CD4-positive, alpha-beta memory T cell (primary cell): ENCODE data around the gene SMCO4. TPM values are rescaled to one million over a fixed set of nuclear protein-coding genes. Genes with fewer than 3 reads are reported as not detected.

Source experiments
- CTCF ChIA-PET: fragments of 350-600 bp; sonication (Branson Sonifier 250); formaldehyde crosslinking; loops from one replicate; lab custom pipeline; 2021; ENCODE audit warnings: inconsistent platforms; ENCODE audit not compliant: partially characterized antibody; lab: Charles Lee
- POLR2A ChIA-PET: fragments of 350-600 bp; sonication (Branson Sonifier 250); formaldehyde crosslinking; loops from one replicate; lab custom pipeline; 2021; ENCODE audit not compliant: partially characterized antibody; lab: Charles Lee
- DNase-seq, 5 donors: peaks; one replicate each; pipeline versions ENCODE4 v3.0.0 to v3.0.0-alpha.2; 2020 to 2022; ENCODE audit warnings: mixed read lengths in 1 of 5
- H3K27ac ChIP-seq: one replicate; pipeline ENCODE4 v1.7.0; 2013; ENCODE audit warnings: low read depth, low read length
- H3K27me3 ChIP-seq: 2 replicates; pipeline ENCODE4 v1.7.0; 2013; ENCODE audit warnings: mild to moderate bottlenecking, low read length, moderate library complexity; ENCODE audit not compliant: insufficient read depth
- H3K36me3 ChIP-seq: 2 replicates; pipeline ENCODE4 v1.7.0; 2013; ENCODE audit warnings: mild to moderate bottlenecking, low read length, moderate library complexity; ENCODE audit not compliant: insufficient read depth
- H3K4me1 ChIP-seq: 2 replicates; pipeline ENCODE4 v1.7.0; 2013; ENCODE audit warnings: mild to moderate bottlenecking, low read length, moderate library complexity; ENCODE audit not compliant: insufficient read depth
- H3K4me3 ChIP-seq, 2 donors: one replicate each; pipeline ENCODE4 v1.7.0; 2013; ENCODE audit warnings: low read length in 2 of 2, mild to moderate bottlenecking in 1 of 2
- H3K9me3 ChIP-seq, 2 donors: one replicate each; pipeline ENCODE4 v1.7.0; 2013; ENCODE audit warnings: low read length in 2 of 2, control low read depth in 1 of 2; ENCODE audit not compliant: control insufficient read depth in 1 of 2
- H3K27ac Mint-ChIP-seq, 7 donors: one replicate each; pipeline ENCODE4 v1.8.0; 2020 to 2021; ENCODE audit warnings: mixed read lengths in 7 of 7, mild to moderate bottlenecking in 6 of 7, inconsistent platforms in 3 of 7, moderate library complexity in 3 of 7
- H3K27me3 Mint-ChIP-seq, 2 donors: one replicate each; pipeline ENCODE4 v1.8.0; 2020 to 2021; ENCODE audit warnings: mixed read lengths in 2 of 2
- H3K36me3 Mint-ChIP-seq, 2 donors: one replicate each; pipeline ENCODE4 v1.8.0; 2020 to 2021; ENCODE audit warnings: mixed read lengths in 2 of 2, inconsistent platforms in 1 of 2, mild to moderate bottlenecking in 1 of 2
- H3K4me1 Mint-ChIP-seq, 4 donors: one replicate each; pipeline ENCODE4 v1.8.0; 2020 to 2021; ENCODE audit warnings: mixed read lengths in 4 of 4, mild to moderate bottlenecking in 1 of 4
- H3K4me3 Mint-ChIP-seq, 8 donors: one replicate each; pipeline ENCODE4 v1.8.0; 2020 to 2021; ENCODE audit warnings: mixed read lengths in 8 of 8, mild to moderate bottlenecking in 7 of 8, moderate library complexity in 6 of 8, inconsistent platforms in 3 of 8
- H3K9me3 Mint-ChIP-seq, 8 donors: one replicate each; pipeline ENCODE4 v1.8.0; 2020 to 2021; ENCODE audit warnings: mixed read lengths in 8 of 8, mild to moderate bottlenecking in 5 of 8, inconsistent platforms in 3 of 8, moderate library complexity in 1 of 8
- intact Hi-C: fragments of 100-400 bp; cut with micrococcal nuclease; formaldehyde crosslinking; loops from one replicate; pipeline ENCODE4 v1.15.1; 2023
- polyA plus RNA-seq, 2 donors: library from polyadenylated mRNA; unstranded; fragments of 300-500 nt; fragmentation: Illumina TruSeq; gene quantifications; one replicate each; pipeline ENCODE4 v1.2.3, GENCODE V29; 2021
- total RNA-seq, 2 experiments: library from RNA; stranded (reverse); gene quantifications; one replicate each; pipeline ENCODE4 v1.2.3, GENCODE V29; 2021

Gene SMCO4
- total and polyA plus RNA-seq, 4 experiments from 2014 or later: 13.1 to 16.2 (median 14.6) TPM

DNA sequence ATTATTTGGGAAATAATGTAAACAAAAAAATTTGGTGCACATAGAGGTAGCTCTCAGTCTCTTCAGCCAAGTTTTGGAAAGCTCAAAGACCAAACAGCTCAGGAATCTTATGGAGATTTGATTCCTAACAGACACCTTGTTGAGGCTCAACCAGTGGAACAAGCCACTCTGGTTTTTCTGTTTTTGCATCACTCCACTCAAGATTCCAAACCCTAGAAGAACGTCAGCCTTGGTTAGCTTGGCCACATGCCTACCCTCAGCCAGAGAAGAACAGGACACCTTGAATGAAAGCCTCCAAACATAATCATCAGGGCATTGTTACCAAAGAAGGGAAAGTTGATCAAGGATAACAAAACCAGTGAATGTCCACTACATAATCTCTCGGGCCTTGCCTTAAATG, 3.8 kb upstream of the SMCO4 start:
- Histone ChIP-seq H3K27me3 (no peaks in the 10 kb centered on the region), H3K4me1 (peaks cover 10% of the 10 kb centered on the region), H3K9me3 (no peaks in the 10 kb centered on the region), H3K36me3 (no peaks in the 10 kb centered on the region), H3K4me3 (no peak overlapping the region), H3K27ac (no peak overlapping the region)
- CTCF ChIA-PET: interaction anchor here (1.4 to 2.4 kb wide), 2 partner anchors 11 to 312 kb away, joined by 4 to 12 read pairs; no protein-coding TSS in a partner anchor
- no peak for DNase-seq
- Mint-ChIP-seq H3K4me3 (peak overlapping the region in 1 of 8 donors; percentile 66), H3K27ac (no peak overlapping the region), H3K27me3 (peaks cover 4 to 7% of the 10 kb centered on the region in 2 donors), H3K4me1 (peaks cover 11 to 21% (median 15%) of the 10 kb centered on the region in 4 donors), H3K9me3 (no peaks in the 10 kb centered on the region), H3K36me3 (peaks cover 0 to 4% of the 10 kb centered on the region in 2 donors)
- POLR2A ChIA-PET: no interaction called here
- intact Hi-C loops: loop anchor here (10.0 kb wide), 1 partner anchor 588 kb away; no protein-coding TSS in a partner anchor

DNA sequence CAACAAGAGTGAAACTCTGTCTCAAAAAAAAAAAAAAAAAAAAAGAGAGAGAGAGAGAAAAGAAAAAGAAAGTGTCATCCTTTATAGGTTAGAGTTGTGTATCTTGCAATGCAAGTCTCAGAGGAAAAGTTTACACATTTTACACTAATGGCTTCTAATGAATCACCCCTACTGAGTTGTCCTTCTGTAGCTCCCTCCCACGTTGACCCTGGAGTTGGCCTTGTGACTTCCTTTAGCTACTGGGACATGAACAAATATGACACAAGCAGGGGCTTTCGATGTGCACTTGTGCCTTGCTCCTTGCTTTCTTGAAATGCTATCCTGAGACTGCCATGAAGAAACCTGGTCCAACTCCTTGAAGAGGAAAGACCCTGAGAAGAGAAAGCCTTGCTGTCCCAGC, 2.4 kb upstream of the SMCO4 start:
- H3K4me3 ChIP-seq: no peak overlapping the region
- H3K27me3 ChIP-seq: no peaks in the 10 kb centered on the region
- H3K4me1 ChIP-seq: peaks cover 13% of the 10 kb centered on the region
- Mint-ChIP-seq H3K4me3 (no peak overlapping the region), H3K27me3 (peaks cover 0 to 4% of the 10 kb centered on the region in 2 donors), H3K36me3 (peaks cover 0 to 5% of the 10 kb centered on the region in 2 donors), H3K4me1 (peaks cover 18 to 30% (median 22%) of the 10 kb centered on the region in 4 donors), H3K27ac (no peak overlapping the region), H3K9me3 (no peaks in the 10 kb centered on the region)
- POLR2A ChIA-PET: no interaction called here
- no peak for DNase-seq
- CTCF ChIA-PET: interaction anchor here (0.7 to 2.4 kb wide), 3 partner anchors 31 to 314 kb away, joined by 4 to 12 read pairs (median 4); no protein-coding TSS in a partner anchor
- no peak overlapping the region for H3K27ac ChIP-seq
- H3K36me3 ChIP-seq: no peaks in the 10 kb centered on the region
- intact Hi-C loops: loop anchor here (10.0 kb wide), 1 partner anchor 589 kb away; no protein-coding TSS in a partner anchor
- no peaks in the 10 kb centered on the region for H3K9me3 ChIP-seq

DNA sequence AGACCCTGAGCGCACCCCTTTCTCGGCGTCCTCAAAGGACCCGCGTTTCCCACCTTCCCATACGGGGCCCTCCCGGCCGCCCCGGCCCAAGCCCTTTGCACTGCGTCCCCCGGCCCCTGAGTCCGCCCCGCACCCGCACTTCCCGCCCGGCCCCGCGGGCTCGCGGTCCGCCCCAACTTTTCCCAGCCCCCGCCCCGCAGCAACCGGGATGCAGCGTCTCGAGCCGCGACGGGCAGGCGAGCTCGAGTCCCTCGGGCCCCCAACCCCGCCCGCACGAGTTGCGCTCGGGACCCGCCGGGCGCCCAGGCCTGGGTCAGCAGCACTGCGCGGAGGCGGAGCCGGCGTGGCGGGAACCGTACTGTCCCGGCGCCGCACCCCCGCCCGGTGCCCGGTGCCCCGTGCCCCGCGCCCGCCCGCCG, 371 bp downstream of the SMCO4 start:
- Mint-ChIP-seq H3K9me3 (no peaks in the 10 kb centered on the region), H3K4me3 (peak overlapping the region; percentile 84 to 92 (median 90)), H3K27ac (peak overlapping the region; percentile 78 to 93 (median 88)), H3K4me1 (peaks cover 22 to 41% (median 29%) of the 10 kb centered on the region in 4 donors), H3K27me3 (peaks cover 0 to 2% of the 10 kb centered on the region in 2 donors), H3K36me3 (peaks cover 0 to 5% of the 10 kb centered on the region in 2 donors)
- H3K27me3 ChIP-seq: no peaks in the 10 kb centered on the region
- H3K4me1 ChIP-seq: peaks cover 13% of the 10 kb centered on the region
- ChIA-PET CTCF (interaction anchor here (0.9 to 3.1 kb wide), 12 partner anchors 8 to 311 kb away, joined by 3 to 34 read pairs (median 4); no protein-coding TSS in a partner anchor), POLR2A (interaction anchor here (0.7 to 2.3 kb wide), 8 partner anchors 10 to 308 kb away, joined by 3 to 17 read pairs (median 4); partner anchors contain the start of genes CEP295 and MED17)
- H3K9me3 ChIP-seq: no peaks in the 10 kb centered on the region
- peak overlapping the region; percentile 39 to 54 for H3K4me3 ChIP-seq
- intact Hi-C loops: loop anchor here (1.0 to 10.0 kb wide), 7 partner anchors 108 to 949 kb away; partner anchors contain the start of genes ANKRD49, C11orf54, MRE11 and TAF1D
- DNase-seq: no peak
- H3K27ac ChIP-seq: peak overlapping the region; percentile 41
- H3K36me3 ChIP-seq: no peaks in the 10 kb centered on the region

DNA sequence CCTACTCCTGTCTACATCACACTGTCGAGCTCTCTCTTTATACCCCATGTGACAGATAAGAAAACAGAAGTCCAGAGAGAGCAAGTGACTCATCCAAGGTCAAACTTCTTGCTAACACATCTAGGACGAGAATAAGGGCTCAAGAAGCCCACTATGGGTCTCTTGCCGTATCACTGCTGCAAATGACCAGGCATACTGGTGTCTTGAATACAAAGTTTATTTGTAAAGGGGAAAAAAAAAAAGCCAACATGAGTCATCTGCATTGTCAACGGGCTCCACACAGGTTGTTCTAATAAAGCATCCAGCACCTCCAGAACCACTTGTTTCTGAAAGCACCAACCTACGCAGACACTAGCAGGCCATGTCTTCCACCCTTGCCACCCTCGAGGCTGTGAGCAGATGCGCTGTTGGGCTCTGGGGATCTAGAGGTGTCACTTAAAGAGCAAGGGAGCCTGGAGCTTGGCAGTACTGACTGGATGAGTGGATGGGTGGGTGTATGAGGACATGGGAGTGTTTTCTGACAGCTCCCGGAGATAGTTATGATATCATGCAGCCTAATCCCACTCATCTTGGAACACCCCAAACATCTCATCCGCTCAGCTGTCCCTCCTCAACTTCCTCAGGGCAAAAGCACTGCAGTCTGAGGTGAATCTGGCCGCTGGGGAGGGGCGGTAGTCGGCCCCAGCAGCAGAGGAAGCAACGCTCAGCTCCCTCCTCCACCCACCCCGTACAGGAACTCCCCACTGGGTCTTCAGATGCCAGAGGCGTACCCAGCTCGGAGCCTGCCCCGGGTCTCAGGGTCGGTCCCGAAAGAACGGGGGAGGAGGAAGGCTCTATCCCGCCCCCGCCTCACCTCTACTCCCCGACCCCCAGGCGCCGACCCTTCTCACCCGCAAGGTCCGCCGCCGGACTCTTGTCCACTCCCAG, 1.0 kb downstream of the SMCO4 start:
- Histone ChIP-seq H3K4me3 (peak overlapping the region; percentile 39 to 54), H3K4me1 (peaks cover 13% of the 10 kb centered on the region), H3K27me3 (no peaks in the 10 kb centered on the region), H3K27ac (peak overlapping the region; percentile 41), H3K9me3 (no peaks in the 10 kb centered on the region), H3K36me3 (no peaks in the 10 kb centered on the region)
- peaks cover 25 to 46% (median 31%) of the 10 kb centered on the region in 4 donors for H3K4me1 Mint-ChIP-seq
- no peaks in the 10 kb centered on the region for H3K27me3 Mint-ChIP-seq
- peak overlapping the region; percentile 84 to 92 (median 90) for H3K4me3 Mint-ChIP-seq
- peak overlapping the region; percentile 78 to 93 (median 88) for H3K27ac Mint-ChIP-seq
- ChIA-PET CTCF (interaction anchor here (0.9 to 3.1 kb wide), 15 partner anchors 8 to 963 kb away, joined by 3 to 34 read pairs (median 4); no protein-coding TSS in a partner anchor), POLR2A (interaction anchor here (0.7 to 2.3 kb wide), 13 partner anchors 10 to 345 kb away, joined by 3 to 17 read pairs (median 3); partner anchors contain the start of genes CEP295 and MED17)
- peak; percentile 37 to 69 (median 41) for DNase-seq
- H3K36me3 Mint-ChIP-seq: peaks cover 0 to 5% of the 10 kb centered on the region in 2 donors
- intact Hi-C loops: loop anchor here (2.0 to 10.0 kb wide), 6 partner anchors 109 to 950 kb away; partner anchors contain the start of genes ANKRD49, C11orf54, MRE11 and TAF1D
- no peaks in the 10 kb centered on the region for H3K9me3 Mint-ChIP-seq

DNA sequence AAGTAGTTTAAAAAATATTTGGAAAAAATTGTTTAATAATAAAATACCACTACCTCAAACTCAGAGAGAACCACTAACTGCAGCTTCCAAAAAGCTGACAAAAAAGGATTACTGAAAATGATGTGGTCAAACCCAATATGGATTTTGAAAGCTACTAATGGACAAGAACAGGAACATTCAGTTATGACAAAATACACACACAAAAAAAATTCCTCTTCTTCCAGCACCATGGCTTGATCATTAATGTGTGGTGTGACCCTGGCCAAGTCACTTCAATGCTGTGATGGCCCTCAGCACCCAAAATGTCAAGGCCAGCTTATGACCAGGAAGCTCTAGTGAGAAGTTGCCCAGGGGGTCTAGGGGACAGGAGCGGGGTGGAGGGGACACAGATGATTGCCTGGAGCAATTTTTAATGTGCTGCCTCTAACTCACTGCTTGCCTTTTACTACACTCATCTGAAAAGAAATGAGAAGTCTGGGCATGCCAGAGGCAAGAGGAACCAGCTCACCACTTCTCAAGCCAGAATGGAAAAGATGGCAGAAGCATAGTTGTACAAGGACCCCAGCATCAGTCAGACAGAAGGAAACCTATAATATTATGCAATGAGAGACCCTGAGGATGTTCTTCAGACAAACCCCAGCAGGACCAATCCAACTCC, 2.2 kb downstream of the SMCO4 start:
- ChIA-PET CTCF (interaction anchor here (1.1 to 3.1 kb wide), 7 partner anchors 8 to 964 kb away, joined by 3 to 34 read pairs (median 5); no protein-coding TSS in a partner anchor), POLR2A (interaction anchor here (1.0 to 2.3 kb wide), 5 partner anchors 9 to 129 kb away, joined by 3 to 17 read pairs (median 14); no protein-coding TSS in a partner anchor)
- intact Hi-C loops: loop anchor here (5.0 to 10.0 kb wide), 4 partner anchors 201 to 951 kb away; partner anchors contain the start of genes ANKRD49, C11orf54, MRE11 and TAF1D
- Mint-ChIP-seq H3K4me1 (peaks cover 28 to 55% (median 34%) of the 10 kb centered on the region in 4 donors), H3K9me3 (no peaks in the 10 kb centered on the region), H3K27me3 (no peaks in the 10 kb centered on the region), H3K4me3 (peak overlapping the region in 6 of 8 donors; percentile 9 to 50 (median 34)), H3K27ac (peak overlapping the region in 5 of 7 donors; percentile 22 to 74 (median 38)), H3K36me3 (peaks cover 0 to 5% of the 10 kb centered on the region in 2 donors)
- H3K4me3 ChIP-seq: no peak overlapping the region
- H3K4me1 ChIP-seq: peaks cover 16% of the 10 kb centered on the region
- no peaks in the 10 kb centered on the region for H3K36me3 ChIP-seq
- DNase-seq: no peak
- no peaks in the 10 kb centered on the region for H3K27me3 ChIP-seq
- no peak overlapping the region for H3K27ac ChIP-seq
- no peaks in the 10 kb centered on the region for H3K9me3 ChIP-seq

- Mint-ChIP-seq H3K27ac (no peak overlapping the region), H3K9me3 (no peaks in the 10 kb centered on the region), H3K4me1 (peaks cover 34 to 62% (median 41%) of the 10 kb centered on the region in 4 donors), H3K4me3 (peak overlapping the region in 1 of 8 donors; percentile 8), H3K36me3 (peaks cover 0 to 5% of the 10 kb centered on the region in 2 donors), H3K27me3 (no peaks in the 10 kb centered on the region)
- H3K27ac ChIP-seq: no peak overlapping the region
- CTCF ChIA-PET: interaction anchor here (1.2 to 3.1 kb wide), 3 partner anchors 8 to 305 kb away, joined by 3 to 34 read pairs (median 11); no protein-coding TSS in a partner anchor
- no peak overlapping the region for H3K4me3 ChIP-seq
- POLR2A ChIA-PET: interaction anchor here (1.5 to 2.0 kb wide), 2 partner anchors 11 to 17 kb away, joined by 3 to 14 read pairs; no protein-coding TSS in a partner anchor
- peaks cover 19% of the 10 kb centered on the region for H3K4me1 ChIP-seq
- H3K36me3 ChIP-seq: no peaks in the 10 kb centered on the region
- no peak for DNase-seq
- intact Hi-C loops: loop anchor here (5.0 to 10.0 kb wide), 4 partner anchors 202 to 952 kb away; partner anchors contain the start of genes ANKRD49, C11orf54, MRE11 and TAF1D
- no peaks in the 10 kb centered on the region for H3K9me3 ChIP-seq
- H3K27me3 ChIP-seq: no peaks in the 10 kb centered on the region
Measured at GRCh38 chr11:93540337-93540736, 2.9 kb downstream of the SMCO4 start.
